GM12878 (cell line): ENCODE measurements around the gene C1GALT1C1.

Source experiments
- MTA2 ChIP-seq: fragments of 450-650 bp; IDR thresholded peaks from 2 replicates; pipeline ENCODE4 v1.6.1; 2016; ENCODE audit warnings: low read depth, mild to moderate bottlenecking, moderate library complexity
- ZNF207 ChIP-seq: fragments of 450-650 bp; IDR thresholded peaks from 2 replicates; pipeline ENCODE4 v1.6.1; 2014; ENCODE audit warnings: antibody characterized with exemption, mild to moderate bottlenecking, borderline replicate concordance

GRCh38 chrX:120638619-120639018 lies 8.8 kb upstream of the C1GALT1C1 start:
- no peak for TF ChIP-seq MTA2
- TF ChIP-seq ZNF207 = no peak
